Left lobe of liver (tissue), 2 donors: ENCODE results near the gene CLSTN2. TPM values are rescaled to one million over a fixed set of nuclear protein-coding genes. Genes with fewer than 3 reads are reported as not detected.
A peak's percentile ranks its signal among the peaks of the same experiment; 100 is the strongest.

ENCODE experiments used
- ATAC-seq: fragments of 200-7000 bp; cut with Tn5 transposase; one replicate; pipeline ENCODE4 v1.9.1; 2020; ENCODE audit warnings: mild to moderate bottlenecking, moderate library complexity
- DNase-seq: peaks from one replicate; pipeline ENCODE4 v3.0.0-alpha.2; 2020; ENCODE audit warnings: low spot score
- total RNA-seq: library from RNA; stranded (reverse); gene quantifications from one replicate; pipeline ENCODE4 v1.2.1, GENCODE V29; 2021
- donor health status: DM: no; HTN: no; CAD: no; lungs with moderate emphysema.
- donor health status: DM: no; HTN: yes; CAD: no.

The CLSTN2 gene
- total RNA-seq, 1 donor from 2014 or later: 1.9 TPM

DNA sequence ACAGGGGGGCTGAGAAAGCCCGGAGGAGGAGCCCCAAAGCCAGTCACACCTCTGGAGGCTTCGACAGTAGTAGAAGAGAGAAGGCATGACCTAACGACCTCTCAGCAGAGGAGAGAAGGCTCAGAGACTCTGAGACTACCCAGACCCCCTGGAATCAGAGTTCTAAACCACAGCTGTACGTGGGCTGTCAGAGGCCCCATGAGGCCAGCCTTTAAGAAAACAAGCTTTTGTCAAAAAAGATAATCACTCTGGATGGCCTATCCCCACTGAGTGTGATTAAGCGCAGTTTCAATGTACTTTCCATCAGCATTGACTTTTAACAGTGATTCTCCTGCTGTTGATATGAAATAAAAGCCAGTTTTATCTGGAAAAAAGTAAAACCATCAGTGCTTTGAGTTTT lies 330.3 kb downstream of the CLSTN2 start:
- no peak for ATAC-seq
- DNase-seq: no peak

DNA sequence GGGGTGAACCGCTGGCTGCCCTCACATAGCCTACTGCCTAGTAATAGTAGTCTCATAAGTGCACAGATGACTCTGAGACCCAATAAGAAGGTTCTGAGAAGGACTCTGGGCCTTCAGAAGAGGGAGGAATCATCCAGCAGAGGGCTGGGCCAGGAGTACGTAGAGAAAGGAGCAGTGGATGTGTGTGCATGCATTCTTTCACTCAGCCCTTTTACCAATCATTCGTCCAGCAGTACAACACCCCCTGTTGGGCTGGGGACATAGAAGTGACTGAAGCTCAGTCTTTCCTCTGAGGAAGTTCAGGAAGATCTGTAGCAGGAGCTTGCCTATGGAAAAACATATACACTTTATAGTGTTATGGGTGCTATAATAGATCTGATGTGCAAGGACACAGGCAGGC lies 333.1 kb downstream of the CLSTN2 start:
- no peak for ATAC-seq
- no peak for DNase-seq

DNA sequence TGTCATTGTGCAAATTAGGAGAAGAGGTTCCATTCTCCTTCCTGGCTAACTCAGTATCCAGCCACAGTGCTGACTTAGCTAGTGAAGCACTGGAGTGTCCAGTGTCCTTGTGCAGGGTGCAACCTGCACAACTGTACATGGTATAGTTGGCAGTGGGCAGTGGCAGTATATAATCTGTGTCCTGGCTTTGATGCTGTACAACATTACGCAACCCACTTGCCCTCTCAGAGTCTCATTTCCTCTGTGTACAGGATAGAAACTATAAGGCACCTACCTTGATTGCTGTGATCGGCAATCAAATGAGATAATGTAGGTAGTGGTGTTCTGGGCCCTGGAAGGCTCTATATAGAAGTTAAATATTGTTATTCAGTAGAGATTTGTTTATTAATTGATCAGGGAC lies 333.6 kb downstream of the CLSTN2 start:
- DNase-seq: no peak
- no peak for ATAC-seq

DNA sequence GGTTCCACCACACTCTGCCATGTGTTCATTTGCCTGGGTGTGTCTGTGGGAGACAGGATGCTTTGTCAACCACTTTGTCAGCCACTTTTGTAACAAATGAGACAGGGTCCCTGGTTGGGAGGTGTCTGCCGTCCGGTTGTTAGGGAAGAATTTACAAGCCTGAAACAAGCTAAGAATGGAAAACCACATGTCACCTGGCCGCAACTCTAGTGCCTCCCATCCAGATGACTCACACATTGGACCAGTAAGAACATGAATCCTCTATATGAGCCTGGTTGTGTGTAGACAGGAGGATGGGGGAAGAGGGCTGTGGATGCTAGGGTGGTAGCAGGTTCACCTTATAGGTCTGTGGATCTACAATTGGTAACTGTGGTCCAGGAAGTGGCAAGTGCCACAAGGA lies 335.3 kb downstream of the CLSTN2 start:
- ATAC-seq (no peak), DNase-seq (no peak)

DNA sequence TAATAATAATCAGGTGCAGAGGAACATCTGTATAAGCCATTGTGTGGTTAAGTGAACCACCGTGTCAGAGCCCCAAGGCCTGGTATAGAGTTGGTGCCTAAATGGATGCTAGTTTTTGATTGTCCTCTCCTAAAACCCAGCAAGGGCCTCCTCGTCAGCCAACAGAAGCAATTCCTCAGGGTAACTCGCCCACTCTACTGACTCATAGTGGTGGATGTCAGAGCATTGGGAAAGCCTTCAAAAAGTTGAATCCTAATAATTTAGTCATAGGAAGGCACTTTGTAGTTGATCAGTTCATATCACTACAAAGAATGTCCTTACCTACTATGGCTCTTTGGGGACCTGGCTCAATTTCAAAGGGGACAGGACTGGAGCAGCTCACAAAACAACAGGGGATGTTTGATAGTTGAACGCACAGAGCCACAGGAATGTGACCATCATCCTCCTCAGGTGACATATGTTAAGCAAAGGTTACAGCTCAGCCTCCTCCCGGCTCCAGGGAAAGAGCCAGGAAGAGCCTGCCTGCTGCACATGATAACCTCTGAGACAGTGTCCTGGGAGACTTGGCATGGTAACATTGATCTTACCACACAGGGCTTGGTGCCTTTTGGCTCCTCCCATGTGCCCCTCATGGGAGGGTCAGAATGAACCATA lies 338.7 kb downstream of the CLSTN2 start:
- ATAC-seq: no peak
- DNase-seq: no peak

DNA sequence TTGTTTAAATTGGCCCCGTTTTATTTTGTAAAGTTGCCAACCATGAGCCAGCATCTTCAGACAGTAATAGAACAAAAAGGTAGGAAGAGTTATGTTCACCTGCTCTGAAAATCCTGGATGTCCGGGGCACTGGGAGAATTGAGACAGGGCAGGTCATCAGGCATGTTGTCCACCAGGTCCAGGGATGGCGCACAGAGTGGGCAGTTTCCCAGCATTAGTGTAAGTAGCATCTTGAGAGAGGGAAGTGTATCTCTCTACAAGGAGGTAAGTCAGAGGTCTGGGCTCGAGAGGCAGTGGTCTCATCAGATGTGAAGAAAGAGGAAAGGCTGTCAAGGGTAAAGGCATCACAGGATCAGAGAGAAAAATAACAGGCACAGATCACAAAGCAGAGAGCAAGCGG lies 339.4 kb downstream of the CLSTN2 start:
- DNase-seq (no peak), ATAC-seq (no peak)

DNA sequence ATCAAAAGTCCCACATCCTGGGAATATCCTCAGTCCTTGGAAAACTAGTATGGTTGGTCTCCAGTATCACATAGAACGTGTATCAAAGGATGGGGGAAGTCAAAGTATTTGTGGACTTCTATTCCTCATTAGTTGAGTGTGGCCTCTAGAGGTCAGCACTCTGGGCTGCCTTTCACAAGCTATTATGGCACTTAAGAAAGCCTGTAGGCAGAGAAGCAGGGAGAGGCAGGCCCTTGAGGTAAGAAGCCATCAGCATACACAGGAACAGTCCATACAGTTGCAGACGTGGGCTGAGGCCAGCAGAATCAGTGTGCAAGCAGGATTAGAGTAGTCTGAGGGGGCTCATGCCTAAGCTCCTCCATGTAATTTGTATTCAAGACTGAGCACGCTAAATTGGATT lies 341.7 kb downstream of the CLSTN2 start:
- DNase-seq (no peak), ATAC-seq (peak; percentile 62)

DNA sequence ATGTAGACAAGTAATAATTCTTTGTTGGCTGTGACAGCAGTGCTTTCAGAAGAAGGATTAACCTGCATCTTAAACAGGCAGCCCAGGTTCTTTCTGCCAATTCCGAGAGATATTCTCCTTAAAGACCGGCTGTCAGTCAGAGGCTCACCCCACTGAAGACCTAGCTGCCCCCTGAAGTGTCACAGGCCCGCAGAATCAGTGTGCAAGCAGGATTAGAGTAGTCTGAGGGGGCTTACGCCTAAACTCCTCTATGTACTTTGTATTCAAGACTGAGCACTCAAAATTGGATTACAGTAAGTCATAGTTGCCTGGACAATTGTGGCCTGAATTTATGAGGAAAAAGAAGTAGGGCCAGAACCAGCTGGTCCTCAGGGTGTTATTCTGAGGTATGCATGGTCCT lies 342.9 kb downstream of the CLSTN2 start:
- DNase-seq (no peak), ATAC-seq (no peak)

DNA sequence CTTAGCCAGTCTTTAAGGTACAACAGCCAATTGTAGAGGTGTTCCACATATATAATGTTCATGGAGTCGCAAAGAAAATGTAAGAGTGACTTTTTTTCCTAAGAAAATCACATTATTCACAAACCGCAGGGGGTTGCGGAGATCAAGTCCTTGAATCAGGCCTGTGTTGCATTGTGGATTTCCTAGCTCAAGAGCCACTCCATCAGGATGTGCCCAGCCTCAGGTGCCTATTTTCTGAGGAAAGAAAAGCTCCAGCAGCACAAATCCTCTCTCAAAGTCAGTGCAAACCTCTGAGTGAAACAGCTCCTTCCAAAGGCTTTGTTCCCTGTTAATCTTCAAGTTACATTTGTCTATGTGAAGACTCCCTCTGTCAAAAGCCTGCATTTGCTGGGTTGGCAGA lies 349.4 kb downstream of the CLSTN2 start:
- ATAC-seq (no peak), DNase-seq (no peak)

DNA sequence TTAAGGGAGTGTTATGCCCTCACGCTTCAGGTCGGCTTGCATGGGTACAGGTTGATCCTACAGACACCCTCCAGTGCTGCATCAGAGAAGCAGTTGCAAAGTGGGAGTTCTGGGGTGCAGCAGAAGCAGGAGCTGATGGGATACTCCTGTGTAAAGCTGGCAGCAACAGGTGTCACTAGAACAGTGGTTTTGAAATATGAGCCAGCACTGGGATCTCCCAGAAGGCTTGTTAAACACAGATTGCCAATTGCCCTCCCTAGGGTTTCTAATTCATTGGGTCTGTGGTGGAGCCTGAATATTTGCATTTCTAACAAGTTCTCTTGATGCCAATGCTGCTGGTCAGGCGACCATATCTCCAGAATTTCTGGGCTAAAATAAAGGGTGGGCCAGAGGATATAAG lies 350.4 kb downstream of the CLSTN2 start:
- DNase-seq: no peak
- ATAC-seq: no peak

DNA sequence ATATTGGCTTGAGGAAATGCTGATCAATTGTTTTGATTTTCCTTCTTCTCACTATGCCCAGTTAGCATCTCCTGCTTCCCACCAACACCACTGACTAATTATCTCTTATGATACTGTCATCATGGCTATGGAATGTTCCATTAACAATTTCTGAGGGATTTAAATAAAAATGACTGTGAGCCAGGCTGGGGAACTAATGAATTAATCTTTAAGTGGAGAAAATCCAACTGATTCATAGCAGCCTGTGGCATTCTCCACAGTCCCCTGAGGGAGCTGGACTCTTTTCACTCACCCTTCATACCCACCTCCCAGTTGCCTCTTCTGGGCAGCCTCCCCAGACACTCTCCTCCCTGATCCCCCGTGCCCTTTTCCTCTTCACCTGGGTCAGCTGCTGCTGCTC lies 353.6 kb downstream of the CLSTN2 start:
- DNase-seq: no peak
- no peak for ATAC-seq

DNA sequence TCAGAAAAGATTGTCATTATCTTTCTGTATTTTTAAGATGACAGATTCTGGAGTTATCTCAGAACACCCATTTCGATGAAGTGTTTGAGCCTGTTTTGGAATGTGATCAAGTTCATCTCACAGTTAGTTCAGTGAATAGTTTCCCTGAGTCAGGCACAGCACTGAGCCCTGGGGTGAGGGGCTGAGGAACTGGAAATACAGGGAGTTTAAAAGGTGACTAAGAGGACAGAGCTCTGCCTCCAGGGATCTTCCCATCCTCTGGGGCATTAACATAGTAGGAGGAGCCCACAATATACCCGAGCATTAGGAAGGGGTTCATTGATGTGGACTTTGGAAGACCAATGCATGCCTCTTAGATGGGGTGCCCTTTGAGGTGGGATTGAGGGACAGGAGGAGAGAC lies 355.1 kb downstream of the CLSTN2 start:
- DNase-seq: no peak
- ATAC-seq: no peak

DNA sequence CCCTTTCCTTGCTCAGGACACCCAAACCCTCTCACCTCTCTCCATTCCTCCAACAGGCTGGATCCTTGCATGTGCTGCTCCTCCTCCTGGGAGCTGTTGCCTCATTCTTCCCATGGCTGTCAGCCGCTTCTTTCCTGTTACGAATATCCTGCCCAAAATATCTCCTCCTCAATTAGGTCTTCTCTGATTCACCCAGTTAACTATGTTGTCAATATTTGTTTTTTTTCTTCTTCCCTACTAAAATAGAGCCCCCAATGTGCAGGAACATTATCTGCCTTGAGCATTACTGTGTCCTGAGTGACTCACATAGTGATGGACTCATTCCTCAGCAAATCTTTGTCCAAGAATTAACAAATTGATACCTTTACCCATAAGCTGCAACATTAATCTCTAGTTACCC lies 357.2 kb downstream of the CLSTN2 start:
- ATAC-seq: no peak

DNA sequence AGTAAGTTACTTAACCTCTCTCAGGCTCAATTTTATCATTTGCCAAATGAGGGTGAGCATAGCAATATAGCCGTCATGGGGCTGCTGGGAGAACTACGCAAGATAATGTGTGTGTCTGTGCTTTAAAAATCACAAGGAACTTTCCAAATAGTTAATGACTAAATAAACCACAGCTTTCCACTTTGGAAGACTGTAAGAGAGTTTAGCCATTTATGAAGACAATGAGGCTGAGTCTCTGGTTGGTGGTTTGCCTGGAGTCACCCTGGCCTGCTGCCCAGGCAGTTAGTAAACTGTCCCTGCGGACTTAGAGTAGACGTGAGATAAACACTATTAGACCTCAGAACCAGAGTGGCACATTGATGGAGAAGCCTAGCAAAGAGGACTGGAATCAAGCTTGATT lies 357.7 kb downstream of the CLSTN2 start:
- no peak for DNase-seq
- no peak for ATAC-seq

More for the DNA sequence above, 357.2 kb downstream of the CLSTN2 start:
- no peak for DNase-seq

DNA sequence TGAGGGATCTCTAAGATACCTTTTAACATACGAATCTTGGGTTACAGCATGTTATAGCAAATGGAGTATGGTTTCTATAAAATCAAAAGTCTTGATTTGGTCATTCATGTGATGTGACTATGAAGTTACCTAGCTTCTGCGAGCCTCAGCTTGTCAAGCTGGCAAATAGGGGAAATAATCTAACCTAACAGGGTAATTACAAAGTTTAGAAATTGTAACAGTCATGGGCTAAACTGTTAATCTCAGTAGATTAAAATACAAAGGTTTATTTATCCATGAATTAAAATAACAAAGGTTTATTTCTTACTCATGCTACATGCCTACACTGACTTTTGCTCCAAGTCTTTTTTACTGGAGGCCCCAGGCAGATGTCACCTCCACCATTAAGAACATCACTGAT lies 359.1 kb downstream of the CLSTN2 start:
- no peak for DNase-seq

DNA sequence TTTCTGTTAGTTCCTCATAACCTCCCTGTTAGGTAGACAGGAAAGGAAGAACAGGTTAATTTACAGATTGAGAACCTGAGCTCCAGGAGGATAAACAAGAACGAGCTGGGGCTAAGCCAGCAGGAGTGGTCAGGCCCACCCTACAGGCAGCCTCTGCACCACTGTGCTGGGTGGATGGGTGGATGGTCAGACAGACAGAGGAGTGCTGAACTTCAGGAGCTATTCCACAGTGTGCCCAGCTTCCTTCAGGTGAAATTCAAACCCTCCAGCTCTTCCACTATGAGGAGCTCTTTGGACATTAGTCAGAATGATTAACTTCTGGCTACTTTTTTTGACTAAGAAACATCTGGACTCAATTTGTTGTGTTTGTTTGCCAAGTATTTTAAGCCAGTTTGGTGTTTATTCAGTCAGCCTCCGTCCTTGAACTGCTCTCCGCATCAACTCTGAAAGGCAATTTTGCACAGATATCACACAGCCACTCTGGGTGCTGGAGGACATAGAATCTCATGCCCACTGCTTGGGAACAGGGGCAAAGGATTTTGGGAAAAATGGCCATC lies 361.9 kb downstream of the CLSTN2 start:
- DNase-seq: no peak

More for the DNA sequence above, 359.1 kb downstream of the CLSTN2 start:
- ATAC-seq: no peak

DNA sequence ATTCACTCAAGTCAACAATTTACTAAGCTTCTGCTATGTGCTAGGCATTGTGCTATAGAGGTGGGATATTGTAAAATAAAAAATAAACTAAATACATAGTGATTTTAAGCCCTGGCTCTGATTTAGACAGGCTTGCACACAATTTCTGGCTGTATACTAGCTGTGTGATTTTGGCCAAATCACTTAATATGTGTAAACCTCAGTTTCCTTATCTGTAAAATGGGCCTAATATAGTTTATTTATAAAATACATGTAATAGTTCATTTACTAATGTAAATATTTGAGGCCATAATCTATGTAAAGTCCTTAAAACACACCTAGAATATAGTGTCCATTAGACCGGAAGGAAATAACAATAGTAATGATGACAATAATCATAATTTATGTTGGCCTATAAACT lies 363.1 kb downstream of the CLSTN2 start:
- ATAC-seq (no peak), DNase-seq (no peak)

More for the DNA sequence above, 361.9 kb downstream of the CLSTN2 start:
- no peak for ATAC-seq

DNA sequence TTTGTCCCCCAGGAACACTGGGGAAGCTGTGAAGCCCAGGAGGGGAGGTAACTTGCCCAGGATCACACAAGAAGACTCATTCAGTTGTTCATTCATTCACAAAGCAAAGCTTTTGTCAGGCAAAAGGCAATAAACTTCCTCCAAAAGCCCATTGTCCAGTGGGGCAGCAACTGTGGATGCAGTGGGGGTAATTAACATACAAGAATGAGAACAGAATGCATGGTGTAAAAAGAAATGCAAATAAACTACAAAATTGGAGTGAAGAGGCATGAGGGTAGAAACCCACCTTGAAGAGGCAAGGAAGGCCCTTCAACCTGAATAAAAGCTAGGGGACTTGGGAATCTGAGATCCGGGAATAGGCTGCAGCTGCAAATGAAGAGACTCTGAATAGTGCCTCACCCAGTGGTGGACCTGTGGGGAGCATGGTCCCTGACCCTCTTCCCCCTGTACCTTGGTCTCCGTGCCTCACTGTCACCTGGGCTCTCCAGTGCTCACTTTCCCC lies 363.6 kb downstream of the CLSTN2 start:
- ATAC-seq (no peak), DNase-seq (no peak)

DNA sequence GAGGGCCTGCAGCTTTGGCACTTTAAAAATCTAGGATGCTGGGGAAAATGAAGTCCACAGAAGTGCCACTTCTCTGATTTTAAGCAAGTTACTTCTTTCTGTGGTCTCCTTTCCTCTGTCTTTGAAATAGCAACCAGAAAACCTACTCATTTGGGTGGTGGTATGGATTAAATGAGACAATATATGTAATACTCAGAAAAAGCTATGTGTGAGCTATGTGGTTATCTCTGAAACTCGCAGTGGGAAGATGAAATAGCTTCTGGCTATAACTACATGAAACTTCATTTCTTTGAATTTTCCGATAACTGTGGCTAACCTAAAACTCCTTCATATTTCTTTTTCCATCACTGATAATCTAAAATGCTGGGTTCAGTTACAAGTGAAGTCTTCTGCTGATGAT lies 368.9 kb downstream of the CLSTN2 start:
- no peak for DNase-seq

DNA sequence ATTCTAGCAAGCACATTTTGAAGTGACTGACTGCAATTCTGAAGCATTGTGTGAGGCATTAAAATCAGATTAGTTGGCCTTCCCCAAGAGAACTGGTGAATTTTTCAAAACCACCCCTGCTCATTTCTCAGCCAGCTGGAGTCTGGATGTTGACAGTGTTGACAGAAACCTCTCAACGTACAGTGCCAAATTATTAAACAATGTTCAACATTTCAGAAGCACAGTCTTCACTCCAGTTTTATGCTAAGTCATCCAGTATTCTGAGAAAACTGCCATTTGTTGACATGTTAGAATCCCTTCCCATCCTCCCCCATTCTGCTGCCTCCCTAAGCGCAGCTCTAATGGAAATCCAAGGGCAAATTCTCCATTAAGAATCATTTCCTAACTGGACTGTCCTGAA lies 373.6 kb downstream of the CLSTN2 start:
- DNase-seq (no peak), ATAC-seq (no peak)

More for the DNA sequence above, 368.9 kb downstream of the CLSTN2 start:
- no peak for ATAC-seq

DNA sequence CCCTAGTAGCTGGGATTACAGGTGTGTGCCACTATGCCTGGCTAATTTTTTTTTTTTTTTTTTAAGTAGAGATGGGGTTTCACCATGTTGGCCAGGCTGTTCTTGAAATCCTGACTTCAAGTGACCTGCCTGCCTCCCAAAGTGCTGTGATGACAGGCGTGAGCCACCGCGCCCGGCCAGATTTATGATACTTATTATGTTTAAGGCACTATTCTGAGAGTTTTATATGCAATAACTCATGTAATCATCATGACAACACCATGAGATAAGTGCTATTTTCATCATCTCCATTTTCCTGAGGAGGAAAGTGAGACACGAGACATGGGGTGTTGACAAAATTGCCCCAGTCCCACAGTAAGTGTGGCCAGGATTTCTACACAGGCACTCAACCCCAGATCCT lies 376.4 kb downstream of the CLSTN2 start:
- ATAC-seq (no peak), DNase-seq (no peak)

DNA sequence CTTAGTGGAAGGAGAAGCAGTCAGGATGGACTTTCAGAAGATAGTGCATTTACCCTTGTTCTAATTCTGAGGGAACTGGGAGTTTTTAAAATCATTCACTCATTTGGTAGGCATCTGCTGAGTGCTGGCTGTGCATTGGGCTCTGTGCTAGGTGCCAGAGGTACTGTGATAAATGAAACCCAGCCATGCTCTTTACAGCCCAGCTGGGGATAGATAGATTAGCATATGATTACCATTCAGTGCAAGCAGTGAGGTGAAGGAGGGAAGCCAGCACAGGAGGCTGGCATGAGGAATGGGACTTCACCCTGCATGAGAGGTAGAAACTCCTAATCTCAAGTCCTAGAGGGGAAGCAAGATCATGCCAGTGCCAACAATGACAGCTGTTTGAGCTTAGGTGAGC lies 381.0 kb downstream of the CLSTN2 start:
- no peak for ATAC-seq
- DNase-seq: no peak

DNA sequence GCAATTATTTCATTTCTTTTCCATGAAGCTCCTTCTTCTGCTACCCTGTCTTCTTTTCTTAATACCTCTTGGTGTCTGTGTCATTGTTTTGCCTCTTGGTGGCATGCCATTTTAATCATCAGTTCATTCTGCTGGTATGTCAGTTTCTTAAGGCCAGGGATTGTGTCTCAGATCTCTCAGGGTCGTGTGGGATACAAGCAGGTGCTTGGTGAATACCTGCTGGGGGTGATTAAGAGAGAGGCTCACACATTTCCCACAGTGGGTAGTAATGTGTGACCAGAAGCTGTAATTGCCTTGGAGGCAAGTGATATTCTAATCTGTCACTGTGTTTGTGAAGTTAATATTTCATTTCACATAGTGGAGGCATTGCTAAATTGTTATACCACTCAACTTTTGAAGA lies 381.5 kb downstream of the CLSTN2 start:
- ATAC-seq (no peak), DNase-seq (no peak)
